Adrenal gland (tissue), 5 donors: ENCODE results near the gene MAP3K2.

Experiments used
- POLR2A ChIP-seq, 2 donors: fragments of 450-650 bp; IDR thresholded peaks; one replicate each; pipeline ENCODE4 v1.6.1; 2017; ENCODE audit warnings: antibody characterized with exemption in 2 of 2, mild to moderate bottlenecking in 2 of 2, moderate library complexity in 1 of 2
- TF ChIP-seq, protein P1 (sequence below), 6 experiments: fragments of 450-650 bp in 4 of 6; fragments of 200-600 bp in 2 of 6; sonication (generic) in 1 of 6; IDR thresholded peaks; 1 replicate in 5 of 6; 2 replicates in 1 of 6; pipeline versions ENCODE4 v1.5.1 to v1.8.0; 2016 to 2021; ENCODE audit warnings: antibody characterized with exemption in 6 of 6, mild to moderate bottlenecking in 2 of 6, moderate library complexity in 1 of 6
- donor health status: DM: no; HTN: no; CAD: no.

DNA sequence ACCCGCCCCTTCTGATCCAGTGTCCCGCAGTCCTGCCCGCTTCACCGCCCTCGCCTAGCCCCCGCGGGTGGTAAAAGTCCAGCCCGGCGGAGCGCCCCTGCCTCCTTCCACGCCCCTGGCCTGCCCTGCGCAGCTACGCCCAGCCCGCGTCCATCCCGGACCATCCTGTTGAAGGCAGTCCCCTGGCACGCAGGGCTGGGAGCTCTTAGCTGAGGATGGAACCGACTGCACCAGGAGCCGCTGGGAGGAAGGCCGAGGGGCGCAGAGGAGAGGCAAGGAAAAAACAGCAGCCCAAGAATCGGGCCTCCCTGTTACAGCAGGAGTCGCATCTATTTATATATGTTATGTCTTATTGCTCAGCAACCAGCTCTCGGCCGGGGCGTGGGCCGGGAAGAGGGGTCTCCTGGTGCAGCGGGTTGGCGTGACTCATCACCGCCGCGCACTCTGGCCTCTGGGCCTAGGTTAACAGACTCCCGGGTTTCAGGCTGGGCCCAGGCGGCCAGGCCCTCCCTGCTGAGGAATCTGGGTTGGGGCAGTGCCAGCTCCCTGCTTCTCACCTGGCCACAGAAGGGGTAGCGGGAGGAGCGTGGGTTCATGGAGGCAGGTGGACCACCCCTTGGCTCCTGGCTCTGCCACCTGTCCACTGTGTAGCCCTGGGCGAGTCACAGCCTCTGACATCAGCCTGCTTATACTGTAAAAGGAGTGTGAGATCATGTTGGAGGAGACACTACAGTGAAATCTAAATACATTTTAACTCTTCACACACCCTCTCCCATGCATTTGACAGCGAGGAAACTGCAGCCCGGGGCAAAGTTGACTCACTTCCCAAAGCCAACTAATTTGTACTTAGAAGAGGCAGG, 13.4 kb upstream of the MAP3K2 start:
- TF ChIP-seq, protein P1, sequence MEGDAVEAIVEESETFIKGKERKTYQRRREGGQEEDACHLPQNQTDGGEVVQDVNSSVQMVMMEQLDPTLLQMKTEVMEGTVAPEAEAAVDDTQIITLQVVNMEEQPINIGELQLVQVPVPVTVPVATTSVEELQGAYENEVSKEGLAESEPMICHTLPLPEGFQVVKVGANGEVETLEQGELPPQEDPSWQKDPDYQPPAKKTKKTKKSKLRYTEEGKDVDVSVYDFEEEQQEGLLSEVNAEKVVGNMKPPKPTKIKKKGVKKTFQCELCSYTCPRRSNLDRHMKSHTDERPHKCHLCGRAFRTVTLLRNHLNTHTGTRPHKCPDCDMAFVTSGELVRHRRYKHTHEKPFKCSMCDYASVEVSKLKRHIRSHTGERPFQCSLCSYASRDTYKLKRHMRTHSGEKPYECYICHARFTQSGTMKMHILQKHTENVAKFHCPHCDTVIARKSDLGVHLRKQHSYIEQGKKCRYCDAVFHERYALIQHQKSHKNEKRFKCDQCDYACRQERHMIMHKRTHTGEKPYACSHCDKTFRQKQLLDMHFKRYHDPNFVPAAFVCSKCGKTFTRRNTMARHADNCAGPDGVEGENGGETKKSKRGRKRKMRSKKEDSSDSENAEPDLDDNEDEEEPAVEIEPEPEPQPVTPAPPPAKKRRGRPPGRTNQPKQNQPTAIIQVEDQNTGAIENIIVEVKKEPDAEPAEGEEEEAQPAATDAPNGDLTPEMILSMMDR (IDR thresholded peaks at IDR 0.05): no peak
- no peak for TF ChIP-seq POLR2A (IDR thresholded peaks at IDR 0.05)
